WTC11 (cell line): Measurements from ENCODE around the gene CCDC124. TPM values are rescaled to one million over a fixed set of nuclear protein-coding genes. Genes with fewer than 3 reads are reported as not detected.

Source experiments
- ATAC-seq: fragments of 200-7000 bp; cut with Tn5 transposase; 2 replicates; pipeline ENCODE4 v1.10.0; 2021; ENCODE audit warnings: mild to moderate bottlenecking, moderate library complexity
- CTCF ChIA-PET: fragments of 300-600 bp; sonication (Branson Sonifier 250); formaldehyde crosslinking; loops from one replicate; lab custom pipeline; 2021; ENCODE audit warnings: antibody characterized with exemption; lab: Charles Lee
- POLR2A ChIA-PET: fragments of 350-600 bp; sonication (Branson Sonifier 250); formaldehyde crosslinking; loops from one replicate; lab custom pipeline; 2021; ENCODE audit warnings: antibody characterized with exemption; lab: Charles Lee
- DNase-seq: peaks from one replicate; pipeline ENCODE4 v3.0.0; 2021; ENCODE audit warnings: low spot score
- H3K27ac Mint-ChIP-seq: 2 replicates; pipeline ENCODE4 v1.8.0; 2021; ENCODE audit warnings: mixed read lengths
- H3K27me3 Mint-ChIP-seq: 2 replicates; pipeline ENCODE4 v1.8.0; 2021; ENCODE audit warnings: low read depth, mild to moderate bottlenecking, moderate library complexity, mixed read lengths
- H3K36me3 Mint-ChIP-seq: 2 replicates; pipeline ENCODE4 v1.8.0; 2021; ENCODE audit warnings: mixed read lengths
- H3K4me1 Mint-ChIP-seq: 2 replicates; pipeline ENCODE4 v1.8.0; 2022; ENCODE audit warnings: mixed read lengths
- H3K4me3 Mint-ChIP-seq: 2 replicates; pipeline ENCODE4 v1.8.0; 2021; ENCODE audit warnings: mild to moderate bottlenecking, moderate library complexity, mixed read lengths
- H3K9me3 Mint-ChIP-seq: 2 replicates; pipeline ENCODE4 v1.8.0; 2021; ENCODE audit warnings: mixed read lengths
- ETV6 ChIP-seq: sonication (generic); formaldehyde crosslinking; IDR thresholded peaks from 2 replicates; pipeline ENCODE4 v1.8.1; 2022; ENCODE audit warnings: mild to moderate bottlenecking, missing genetic modification reagents
- FOXP1 ChIP-seq: sonication (generic); formaldehyde crosslinking; IDR thresholded peaks from 2 replicates; pipeline ENCODE4 v1.8.0; 2022; ENCODE audit warnings: missing genetic modification reagents, mild to moderate bottlenecking, moderate library complexity, borderline replicate concordance
- GABPB1 ChIP-seq: sonication (generic); formaldehyde crosslinking; IDR thresholded peaks from 2 replicates; pipeline ENCODE4 v1.8.1; 2023; ENCODE audit warnings: mild to moderate bottlenecking, missing genetic modification reagents
- GTF2I ChIP-seq: fragments of 250-450 bp; sonication (Bioruptor Pico); conservative IDR thresholded peaks from 2 replicates; pipeline ENCODE4 v1.4.0; 2021; ENCODE audit warnings: mild to moderate bottlenecking
- KAT7 ChIP-seq: sonication (generic); formaldehyde crosslinking; IDR thresholded peaks from 2 replicates; pipeline ENCODE4 v1.8.1; 2023; ENCODE audit warnings: missing genetic modification reagents, mild to moderate bottlenecking, borderline replicate concordance
- NFE2L1 ChIP-seq: sonication (generic); formaldehyde crosslinking; IDR thresholded peaks from 2 replicates; pipeline ENCODE4 v1.8.1; 2023; ENCODE audit warnings: missing genetic modification reagents
- PRRX2 ChIP-seq: fragments of 250-450 bp; sonication (Bioruptor Pico); IDR thresholded peaks from 2 replicates; pipeline ENCODE4 v1.8.0; 2021; ENCODE audit warnings: mild to moderate bottlenecking
- SMAD3 ChIP-seq: sonication (generic); formaldehyde crosslinking; IDR thresholded peaks from 2 replicates; pipeline ENCODE4 v1.8.0; 2022; ENCODE audit warnings: missing genetic modification reagents, mild to moderate bottlenecking, borderline replicate concordance
- ZNF121 ChIP-seq: sonication (generic); formaldehyde crosslinking; IDR thresholded peaks from 2 replicates; pipeline ENCODE4 v1.8.0; 2023; ENCODE audit warnings: missing genetic modification reagents
- ZNF219 ChIP-seq: sonication (generic); formaldehyde crosslinking; IDR thresholded peaks from 2 replicates; pipeline ENCODE4 v1.8.0; 2023; ENCODE audit warnings: missing genetic modification reagents, mild to moderate bottlenecking, borderline replicate concordance
- ZNF281 ChIP-seq: sonication (generic); formaldehyde crosslinking; IDR thresholded peaks from 2 replicates; pipeline ENCODE4 v1.8.0; 2023; ENCODE audit warnings: mild to moderate bottlenecking, missing genetic modification reagents
- ZNF423 ChIP-seq: fragments of 250-450 bp; sonication (Bioruptor Pico); IDR thresholded peaks from 2 replicates; pipeline ENCODE4 v2.1.2; 2022; ENCODE audit warnings: mild to moderate bottlenecking, moderate library complexity
- ZNF532 ChIP-seq: fragments of 250-450 bp; sonication (Bioruptor Pico); IDR thresholded peaks from 2 replicates; pipeline ENCODE4 v1.9.0; 2021; ENCODE audit warnings: mild to moderate bottlenecking, borderline replicate concordance
- total RNA-seq: library from RNA; stranded (reverse); gene quantifications from 3 replicates; pipeline ENCODE4 v1.2.3, GENCODE V29; 2021
- TF ChIP-seq, protein P1 (sequence below): sonication (generic); formaldehyde crosslinking; IDR thresholded peaks from 2 replicates; pipeline ENCODE4 v1.8.1; 2023; ENCODE audit warnings: mild to moderate bottlenecking, missing genetic modification reagents, moderate library complexity
- TF ChIP-seq, protein P2 (sequence below): sonication (generic); formaldehyde crosslinking; IDR thresholded peaks from 2 replicates; pipeline ENCODE4 v1.8.1; 2022; ENCODE audit warnings: low read depth, mild to moderate bottlenecking, moderate library complexity, missing genetic modification reagents, borderline replicate concordance
- TF ChIP-seq, protein P3 (sequence below): fragments of 250-450 bp; sonication (Bioruptor Pico); IDR thresholded peaks from 2 replicates; pipeline ENCODE4 v1.9.0; 2021; ENCODE audit warnings: mild to moderate bottlenecking

The CCDC124 gene
- total RNA-seq, 1 experiment from 2014 or later: 156 TPM

DNA sequence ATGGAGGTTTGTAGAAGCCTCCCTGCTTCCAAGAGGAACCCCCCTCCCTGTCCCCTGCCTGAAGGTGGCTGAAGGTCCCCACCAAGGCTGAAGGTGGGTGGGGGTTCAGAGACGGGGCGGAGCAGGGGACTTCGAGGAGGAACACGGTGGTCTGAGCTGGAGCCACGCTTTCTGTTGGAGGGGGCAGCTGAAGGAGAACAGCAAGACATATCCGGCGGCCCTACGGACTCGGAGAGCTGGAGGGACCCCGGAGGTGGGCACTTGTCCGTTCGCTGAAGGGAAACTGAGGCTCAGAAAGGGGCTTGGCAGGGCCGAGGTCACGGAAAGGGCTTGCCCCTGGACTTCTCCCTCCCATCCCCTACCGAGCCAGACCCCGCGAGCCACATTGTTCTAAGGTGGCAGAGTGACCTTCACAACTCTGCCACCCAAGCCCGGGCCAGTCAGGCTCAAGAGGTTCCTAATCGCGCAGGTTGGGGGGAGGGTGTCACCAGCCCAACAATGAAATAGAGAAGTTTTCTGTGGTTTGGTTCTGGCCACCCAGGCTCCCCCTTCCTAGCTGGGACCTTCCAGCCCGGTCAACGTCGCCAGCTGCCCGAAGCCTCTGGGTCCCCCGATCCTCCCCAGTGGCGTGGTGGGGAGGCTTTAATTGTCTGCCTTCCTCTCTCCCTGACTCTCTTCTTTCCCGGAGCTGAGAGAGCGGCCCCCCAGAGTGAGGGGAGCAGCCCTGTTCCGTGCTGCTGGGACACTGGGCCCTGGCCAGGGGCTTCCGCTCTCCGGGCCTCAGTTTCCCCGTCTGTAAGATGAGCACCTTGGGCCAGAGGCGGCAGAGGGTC, 18.6 kb downstream of the CCDC124 start (continued):
- TF ChIP-seq ZNF532 (no peak), KAT7 (CRISPR knock-in tag) (no peak), ZNF121 (CRISPR knock-in tag) (no peak), ZNF423 (CRISPR knock-in tag) (no peak), SMAD3 (CRISPR knock-in tag) (no peak), ZNF219 (no peak), NFE2L1 (no peak), PRRX2 (CRISPR knock-in tag) (no peak), FOXP1 (CRISPR knock-in tag) (no peak)
- TF ChIP-seq, protein P1, sequence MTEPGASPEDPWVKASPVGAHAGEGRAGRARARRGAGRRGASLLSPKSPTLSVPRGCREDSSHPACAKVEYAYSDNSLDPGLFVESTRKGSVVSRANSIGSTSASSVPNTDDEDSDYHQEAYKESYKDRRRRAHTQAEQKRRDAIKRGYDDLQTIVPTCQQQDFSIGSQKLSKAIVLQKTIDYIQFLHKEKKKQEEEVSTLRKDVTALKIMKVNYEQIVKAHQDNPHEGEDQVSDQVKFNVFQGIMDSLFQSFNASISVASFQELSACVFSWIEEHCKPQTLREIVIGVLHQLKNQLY (CRISPR knock-in tag): no peak

DNA sequence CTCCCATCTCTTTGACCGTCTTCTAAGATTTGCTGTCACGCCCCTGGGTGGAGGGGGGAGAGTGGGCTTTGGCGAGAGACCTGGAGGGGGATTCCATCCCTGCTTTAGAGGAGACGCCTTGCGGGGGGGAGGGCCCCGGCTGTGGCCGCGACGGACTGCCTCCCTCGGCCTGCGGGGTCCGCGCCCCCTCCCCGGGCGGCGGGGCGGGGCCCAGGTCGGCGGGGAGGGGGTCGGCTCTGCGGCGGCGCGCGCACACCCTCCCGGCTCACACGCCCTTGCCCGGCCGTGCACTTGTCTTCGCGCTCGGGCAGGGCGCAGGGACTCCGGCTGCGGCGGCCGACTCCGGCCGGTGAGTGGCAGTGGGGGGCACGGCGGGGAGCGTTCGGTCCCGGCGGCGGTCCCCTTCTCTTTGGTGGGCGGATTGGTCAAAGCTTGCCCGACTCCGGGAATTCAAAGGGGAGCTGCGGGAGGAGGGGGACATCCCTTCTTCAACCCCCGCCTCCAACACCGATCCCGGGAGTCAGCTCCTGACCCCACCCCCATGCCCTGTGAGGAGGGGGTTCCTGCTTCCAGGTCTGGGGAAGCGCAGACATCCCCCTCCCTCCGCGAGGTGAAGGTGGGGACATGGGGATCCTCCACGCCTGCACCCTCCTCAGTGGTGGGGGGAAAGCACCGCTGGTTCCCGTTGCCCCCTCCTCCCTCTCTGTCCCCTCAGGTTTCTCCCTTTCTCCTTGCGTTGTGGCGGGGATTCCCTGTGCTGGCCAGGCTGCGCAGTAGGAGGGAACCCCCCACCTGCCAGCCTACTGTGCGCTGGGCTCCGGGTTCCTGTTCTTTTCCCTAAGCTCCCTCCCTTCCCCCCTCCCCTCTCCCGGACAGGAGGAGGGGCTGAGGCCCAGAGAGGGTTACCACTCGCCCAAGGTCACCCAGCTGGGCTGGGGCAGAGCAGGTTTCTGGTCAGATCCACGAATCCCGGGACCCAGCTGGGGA, 19.5 kb downstream of the CCDC124 start:
- Mint-ChIP-seq H3K4me1 (peaks cover 27% of the 10 kb centered on the region), H3K36me3 (no peaks in the 10 kb centered on the region), H3K9me3 (no peaks in the 10 kb centered on the region), H3K27ac (no peak overlapping the region), H3K4me3 (peak overlapping the region; percentile 77), H3K27me3 (peaks cover 54% of the 10 kb centered on the region)
- ATAC-seq (no peak), DNase-seq (peak; percentile 47)
- ChIA-PET POLR2A (interaction anchor here (0.5 to 1.5 kb wide), 3 partner anchors 9 to 48 kb away, joined by 5 to 7 read pairs (median 5); partner anchors contain the start of gene CCDC124), CTCF (interaction anchor here (0.6 to 5.0 kb wide), 8 partner anchors 10 to 511 kb away, joined by 3 to 43 read pairs (median 4); partner anchors contain the start of genes CCDC124 and RAB3A)
- TF ChIP-seq ZNF121 (CRISPR knock-in tag) (0 out of 2 replicates have a peak, but pooled peaks have one; percentile 9), ZNF281 (0 out of 2 replicates have a peak, but pooled peaks have one; percentile 9), ZNF423 (CRISPR knock-in tag) (peak; percentile 92), GTF2I (0 out of 2 replicates have a peak, but pooled peaks have one; percentile 34), GABPB1 (CRISPR knock-in tag) (no peak), ETV6 (CRISPR knock-in tag) (peak; percentile 43; the same call in 1 of the 2 replicates)
- TF ChIP-seq, protein P2, sequence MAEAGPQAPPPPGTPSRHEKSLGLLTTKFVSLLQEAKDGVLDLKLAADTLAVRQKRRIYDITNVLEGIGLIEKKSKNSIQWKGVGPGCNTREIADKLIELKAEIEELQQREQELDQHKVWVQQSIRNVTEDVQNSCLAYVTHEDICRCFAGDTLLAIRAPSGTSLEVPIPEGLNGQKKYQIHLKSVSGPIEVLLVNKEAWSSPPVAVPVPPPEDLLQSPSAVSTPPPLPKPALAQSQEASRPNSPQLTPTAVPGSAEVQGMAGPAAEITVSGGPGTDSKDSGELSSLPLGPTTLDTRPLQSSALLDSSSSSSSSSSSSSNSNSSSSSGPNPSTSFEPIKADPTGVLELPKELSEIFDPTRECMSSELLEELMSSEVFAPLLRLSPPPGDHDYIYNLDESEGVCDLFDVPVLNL (CRISPR knock-in tag): no peak
- TF ChIP-seq, protein P3, sequence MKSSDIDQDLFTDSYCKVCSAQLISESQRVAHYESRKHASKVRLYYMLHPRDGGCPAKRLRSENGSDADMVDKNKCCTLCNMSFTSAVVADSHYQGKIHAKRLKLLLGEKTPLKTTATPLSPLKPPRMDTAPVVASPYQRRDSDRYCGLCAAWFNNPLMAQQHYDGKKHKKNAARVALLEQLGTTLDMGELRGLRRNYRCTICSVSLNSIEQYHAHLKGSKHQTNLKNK (CRISPR knock-in tag): no peak
